Neural progenitor cell (in vitro differentiated cells): ENCODE data around the gene PNPLA5. TPM values are rescaled to one million over a fixed set of nuclear protein-coding genes. Genes with fewer than 3 reads are reported as not detected.
A peak's percentile ranks its signal among the peaks of the same experiment; 100 is the strongest.

Experiments used
- DNase-seq: peaks from one replicate; pipeline ENCODE4 v3.0.0-alpha.2; 2016; ENCODE audit warnings: low spot score
- H2AFZ ChIP-seq: fragments of 200-600 bp; sonication (generic); replicated peaks from 2 replicates; pipeline ENCODE4 v1.6.1; 2016; ENCODE audit warnings: antibody characterized with exemption
- H3F3A ChIP-seq: fragments of 200-600 bp; sonication (generic); 2 replicates; pipeline ENCODE4 v1.6.1; 2016; ENCODE audit warnings: antibody characterized with exemption, low read depth
- H3K27ac ChIP-seq: fragments of 200-600 bp; sonication (generic); 2 replicates; pipeline ENCODE4 v1.5.1; 2016; ENCODE audit warnings: mild to moderate bottlenecking
- H3K27me3 ChIP-seq: fragments of 200-600 bp; sonication (generic); 2 replicates; pipeline ENCODE4 v1.6.1; 2016; ENCODE audit warnings: mild to moderate bottlenecking, moderate library complexity
- H3K36me3 ChIP-seq: fragments of 200-600 bp; sonication (generic); 2 replicates; pipeline ENCODE4 v1.5.1; 2016
- H3K4me1 ChIP-seq: fragments of 200-600 bp; sonication (generic); 2 replicates; pipeline ENCODE4 v1.6.1; 2016; ENCODE audit warnings: mixed run types
- H3K4me2 ChIP-seq: fragments of 200-600 bp; sonication (generic); 2 replicates; pipeline ENCODE4 v1.6.1; 2016
- H3K4me3 ChIP-seq: fragments of 200-600 bp; sonication (generic); 2 replicates; pipeline ENCODE4 v1.5.1; 2016
- H3K79me2 ChIP-seq: fragments of 200-600 bp; sonication (generic); 2 replicates; pipeline ENCODE4 v1.6.1; 2016; ENCODE audit warnings: low read depth
- H3K9ac ChIP-seq: fragments of 200-600 bp; sonication (generic); 2 replicates; pipeline ENCODE4 v1.6.1; 2016
- H3K9me3 ChIP-seq: fragments of 200-600 bp; sonication (generic); 2 replicates; pipeline ENCODE4 v1.5.1; 2016; ENCODE audit warnings: low read depth
- H4K20me1 ChIP-seq: fragments of 200-600 bp; sonication (generic); 2 replicates; pipeline ENCODE4 v1.6.1; 2016; ENCODE audit warnings: low read depth
- H3K27ac Mint-ChIP-seq: 3 replicates; pipeline ENCODE4 v1.8.0; 2021; ENCODE audit warnings: mixed read lengths
- H3K27me3 Mint-ChIP-seq: 2 replicates; pipeline ENCODE4 v1.8.0; 2022; ENCODE audit warnings: low read depth, mild to moderate bottlenecking, inconsistent platforms, moderate library complexity, mixed read lengths; ENCODE audit not compliant: insufficient read depth
- H3K36me3 Mint-ChIP-seq: 3 replicates; pipeline ENCODE4 v1.8.0; 2021; ENCODE audit warnings: mixed read lengths
- H3K4me1 Mint-ChIP-seq: 3 replicates; pipeline ENCODE4 v1.8.0; 2021; ENCODE audit warnings: mixed read lengths
- H3K4me3 Mint-ChIP-seq: 3 replicates; pipeline ENCODE4 v1.8.0; 2021; ENCODE audit warnings: mild to moderate bottlenecking, moderate library complexity, mixed read lengths
- H3K9me3 Mint-ChIP-seq: 3 replicates; pipeline ENCODE4 v1.8.0; 2020; ENCODE audit warnings: mixed read lengths
- CTCF ChIP-seq: fragments of 200-600 bp; sonication (generic); IDR thresholded peaks from 2 replicates; pipeline ENCODE4 v1.5.1; 2017; ENCODE audit warnings: antibody characterized with exemption, mild to moderate bottlenecking
- EZH2 ChIP-seq: fragments of 200-600 bp; sonication (generic); IDR thresholded peaks from 2 replicates; pipeline ENCODE4 v1.6.1; 2017; ENCODE audit warnings: antibody characterized with exemption, mild to moderate bottlenecking, moderate library complexity
- EZH2phosphoT487 ChIP-seq: fragments of 200-600 bp; sonication (generic); IDR thresholded peaks from 2 replicates; pipeline ENCODE4 v1.6.1; 2017; ENCODE audit warnings: antibody characterized with exemption
- total RNA-seq: library from RNA; depleted of rRNA; stranded (reverse); fragments of >200 nt; gene quantifications from 2 replicates; pipeline ENCODE4 v1.2.3, GENCODE V29; 2015; ENCODE audit warnings: low replicate concordance

Gene PNPLA5
- total RNA-seq, 1 donor from 2014 or later: 0.11 TPM

DNA sequence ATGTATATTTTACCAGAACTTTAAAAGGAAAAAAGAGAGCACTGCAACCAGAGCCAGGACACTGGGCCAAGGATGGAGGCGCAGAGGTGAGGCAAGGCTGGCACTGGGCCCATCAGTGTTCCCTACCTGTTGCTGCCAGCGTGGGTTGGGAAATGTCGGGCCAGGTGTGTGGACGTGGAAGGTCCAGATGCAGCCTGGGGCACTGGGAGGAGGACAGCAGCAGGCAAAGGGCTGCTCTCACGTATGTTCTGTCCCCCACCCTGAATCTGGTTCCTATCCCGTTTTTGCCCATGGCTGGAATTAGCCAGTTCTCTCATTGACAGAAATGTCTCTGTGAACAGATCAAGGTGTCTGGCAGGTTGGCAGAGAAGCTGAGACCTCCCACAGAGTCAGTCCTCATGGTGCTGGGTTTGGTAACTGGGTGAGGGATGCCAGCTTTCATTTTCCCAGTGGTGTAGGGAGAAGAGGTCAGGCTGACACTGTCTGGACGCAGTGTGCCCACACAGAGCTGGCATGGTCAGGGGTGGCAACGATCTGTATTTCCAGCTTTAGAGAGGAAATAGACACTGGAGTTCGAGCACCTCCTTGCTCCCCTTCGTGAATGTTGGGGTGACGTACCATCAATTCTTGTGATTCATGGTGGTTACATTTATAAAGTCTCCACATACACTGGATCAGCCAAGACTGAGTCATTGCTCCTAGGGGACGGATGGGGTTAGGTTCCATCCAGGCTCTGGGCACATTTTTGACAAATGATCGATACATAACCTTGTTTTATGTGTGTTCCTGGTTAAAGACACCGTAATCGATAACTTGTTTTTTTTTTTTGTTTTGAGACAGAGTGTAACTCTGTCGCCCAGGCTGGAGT is 27.5 kb upstream of the PNPLA5 start:
- no peak overlapping the region for H2AFZ ChIP-seq
- no peak for DNase-seq
- no peak overlapping the region for H3K4me2 ChIP-seq
- H3F3A ChIP-seq: peaks cover 11% of the 10 kb centered on the region
- no peak overlapping the region for H3K4me3 ChIP-seq
- peaks cover 4% of the 10 kb centered on the region for H3K79me2 ChIP-seq
- Mint-ChIP-seq H3K27me3 (peaks cover 15% of the 10 kb centered on the region), H3K36me3 (no peaks in the 10 kb centered on the region), H3K9me3 (peaks cover 2% of the 10 kb centered on the region), H3K4me3 (peak overlapping the region; percentile 30), H3K27ac (peak overlapping the region; percentile 46), H3K4me1 (peaks cover 14% of the 10 kb centered on the region)
- no peaks in the 10 kb centered on the region for H4K20me1 ChIP-seq
- H3K27me3 ChIP-seq: peaks cover 13% of the 10 kb centered on the region
- H3K36me3 ChIP-seq: no peaks in the 10 kb centered on the region
- H3K4me1 ChIP-seq: peaks cover 6% of the 10 kb centered on the region
- no peak overlapping the region for H3K27ac ChIP-seq
- H3K9me3 ChIP-seq: no peaks in the 10 kb centered on the region
- TF ChIP-seq CTCF (no peak), EZH2phosphoT487 (no peak), EZH2 (no peak)
- no peak overlapping the region for H3K9ac ChIP-seq

DNA sequence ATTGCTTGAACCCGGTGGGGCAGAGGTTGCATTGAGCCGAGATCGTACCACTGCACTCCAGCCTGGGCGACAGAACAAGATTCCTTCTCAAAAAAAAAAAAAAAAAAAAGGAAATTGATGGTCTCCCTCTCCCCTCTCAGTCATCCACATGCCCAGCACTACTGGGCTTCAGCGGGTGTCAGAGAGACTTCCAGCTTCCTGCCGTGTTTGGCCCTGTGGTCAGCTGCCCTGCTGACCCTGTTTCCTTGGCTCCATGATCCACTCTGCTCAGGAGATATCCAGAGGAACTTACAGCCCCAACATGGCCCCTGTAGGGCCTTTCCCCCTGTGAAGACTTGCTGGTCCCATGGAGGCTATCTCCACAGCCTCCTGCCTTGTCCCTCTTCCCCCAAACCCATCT is 25.7 kb upstream of the PNPLA5 start:
- Mint-ChIP-seq H3K4me1 (peaks cover 8% of the 10 kb centered on the region), H3K27me3 (peaks cover 18% of the 10 kb centered on the region), H3K4me3 (no peak overlapping the region), H3K36me3 (no peaks in the 10 kb centered on the region), H3K9me3 (peaks cover 4% of the 10 kb centered on the region), H3K27ac (no peak overlapping the region)
- no peaks in the 10 kb centered on the region for H3K9me3 ChIP-seq
- H3K79me2 ChIP-seq: no peaks in the 10 kb centered on the region
- no peaks in the 10 kb centered on the region for H4K20me1 ChIP-seq
- H3K4me1 ChIP-seq: no peaks in the 10 kb centered on the region
- no peak for DNase-seq
- no peaks in the 10 kb centered on the region for H3K36me3 ChIP-seq
- H3K27ac ChIP-seq: no peak overlapping the region
- H3K9ac ChIP-seq: no peak overlapping the region
- no peak for TF ChIP-seq CTCF
- no peak for TF ChIP-seq EZH2
- no peak for TF ChIP-seq EZH2phosphoT487
- H3K4me2 ChIP-seq: no peak overlapping the region
- no peak overlapping the region for H3K4me3 ChIP-seq
- no peaks in the 10 kb centered on the region for H3F3A ChIP-seq
- no peak overlapping the region for H2AFZ ChIP-seq
- H3K27me3 ChIP-seq: peaks cover 13% of the 10 kb centered on the region

DNA sequence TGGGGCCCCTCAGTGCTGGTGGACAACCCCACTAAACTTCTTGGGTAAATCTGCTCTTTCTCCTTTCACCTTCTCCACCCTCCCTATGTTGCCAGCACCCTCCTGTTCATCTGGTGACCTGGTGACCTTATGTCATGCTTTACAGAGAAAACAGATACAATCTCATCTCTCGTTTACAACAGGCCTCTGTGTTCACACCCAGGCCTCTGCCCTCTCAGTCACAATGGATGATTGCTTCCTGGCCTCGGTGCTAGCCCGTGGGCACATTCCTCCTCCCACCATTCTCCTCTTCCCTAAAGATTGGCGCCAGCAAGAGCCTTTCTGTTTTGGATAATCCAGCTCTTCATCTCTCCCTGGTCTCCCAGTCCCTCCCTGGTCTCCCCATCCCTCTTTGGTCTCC is 19.5 kb upstream of the PNPLA5 start:
- Histone ChIP-seq H3K9me3 (no peaks in the 10 kb centered on the region), H3K27ac (no peak overlapping the region), H3K4me2 (no peak overlapping the region), H3K27me3 (no peaks in the 10 kb centered on the region), H3K4me3 (no peak overlapping the region), H3K79me2 (no peaks in the 10 kb centered on the region), H3K9ac (no peak overlapping the region), H4K20me1 (no peaks in the 10 kb centered on the region), H2AFZ (no peak overlapping the region), H3F3A (no peaks in the 10 kb centered on the region), H3K36me3 (no peaks in the 10 kb centered on the region), H3K4me1 (no peaks in the 10 kb centered on the region)
- TF ChIP-seq EZH2 (no peak), CTCF (no peak), EZH2phosphoT487 (no peak)
- DNase-seq: no peak
- H3K9me3 Mint-ChIP-seq: peaks cover 4% of the 10 kb centered on the region
- peaks cover 3% of the 10 kb centered on the region for H3K4me1 Mint-ChIP-seq
- no peaks in the 10 kb centered on the region for H3K36me3 Mint-ChIP-seq
- H3K4me3 Mint-ChIP-seq: no peak overlapping the region
- peaks cover 17% of the 10 kb centered on the region for H3K27me3 Mint-ChIP-seq
- no peak overlapping the region for H3K27ac Mint-ChIP-seq
